ENCODE measurements around the gene SMYD3.

GRCh38 chr1:246459221-246459620, 47.9 kb downstream of the SMYD3 start:
- TF ChIP-seq LCORL (IDR thresholded peaks at IDR 0.05) (no peak), LCORL (CRISPR knock-in tag; IDR thresholded peaks at IDR 0.05) (no peak), POLR2AphosphoS2 (IDR thresholded peaks at IDR 0.05; ENCODE audit: low read depth, low read length) (no peak), POLR2A (IDR thresholded peaks at IDR 0.05; ENCODE audit: insufficient read depth in 1 of 2, low read depth in 2 of 2, low read length in 2 of 2) (no peak), ZNF280D (CRISPR knock-in tag; IDR thresholded peaks at IDR 0.05) (no peak), YY1 (IDR thresholded peaks at IDR 0.05; ENCODE audit: insufficient read depth, insufficient replicate concordance, low read depth, low read length) (no peak), STAT5B (CRISPR knock-in tag; IDR thresholded peaks at IDR 0.05) (no peak), ATAD3A (CRISPR knock-in tag; IDR thresholded peaks at IDR 0.05) (no peak), SMARCC2 (IDR thresholded peaks at IDR 0.05) (no peak)
